ENCODE results near the gene QRSL1.
"Not testable (repeated sequence)": the region's sequence is repeated elsewhere in the genome, so short reads cannot be mapped to it uniquely, and the experiment has no call there.

QRSL1 gene

GRCh38 chr6:106674541-106675229, 45.3 kb downstream of the QRSL1 start:
- no peak for DNase-seq (ENCODE audit: low read depth, low spot score)

- DNase-seq (ENCODE audit: low read depth, low spot score) = no peak
Measured at GRCh38 chr6:106677282-106677681, 47.9 kb downstream of the QRSL1 start.

- no peak for DNase-seq (ENCODE audit: low read depth, low spot score)
Measured at GRCh38 chr6:106684011-106684410, 54.6 kb downstream of the QRSL1 start.

GRCh38 chr6:106685833-106686232, 56.5 kb downstream of the QRSL1 start:
- DNase-seq (ENCODE audit: low read depth, low spot score) = no peak

GRCh38 chr6:106688177-106688951, 59.0 kb downstream of the QRSL1 start:
- peak; percentile 36 for DNase-seq (ENCODE audit: low read depth, low spot score)

GRCh38 chr6:106692112-106692818, 62.9 kb downstream of the QRSL1 start:
- peak; percentile 94 for DNase-seq (ENCODE audit: low read depth, low spot score)

GRCh38 chr6:106692819-106693208, 63.4 kb downstream of the QRSL1 start:
- DNase-seq (ENCODE audit: low read depth, low spot score) = no peak

- peak; percentile 31 for DNase-seq (ENCODE audit: low read depth, low spot score)
Measured at GRCh38 chr6:106693418-106693817, 64.0 kb downstream of the QRSL1 start.

- no peak for DNase-seq (ENCODE audit: low read depth, low spot score)
Measured at GRCh38 chr6:106694343-106694742, 65.0 kb downstream of the QRSL1 start.

- DNase-seq (ENCODE audit: low read depth, low spot score) = no peak
Measured at GRCh38 chr6:106700581-106700980, 71.2 kb downstream of the QRSL1 start.

GRCh38 chr6:106701201-106701600, 71.8 kb downstream of the QRSL1 start:
- not testable (repeated sequence) for DNase-seq (ENCODE audit: low read depth, low spot score)

- no peak for DNase-seq (ENCODE audit: low read depth, low spot score)
Measured at GRCh38 chr6:106702046-106702445, 72.7 kb downstream of the QRSL1 start.

GRCh38 chr6:106702451-106703110, 73.2 kb downstream of the QRSL1 start:
- no peak for DNase-seq (ENCODE audit: low read depth, low spot score)

GRCh38 chr6:106704327-106704726, 74.9 kb downstream of the QRSL1 start:
- DNase-seq (ENCODE audit: low read depth, low spot score) = no peak

- DNase-seq (ENCODE audit: low read depth, low spot score) = no peak
Measured at GRCh38 chr6:106705156-106705555, 75.8 kb downstream of the QRSL1 start.

GRCh38 chr6:106710580-106710979, 81.2 kb downstream of the QRSL1 start:
- no peak for DNase-seq (ENCODE audit: low read depth, low spot score)

- no peak for DNase-seq (ENCODE audit: low read depth, low spot score)
Measured at GRCh38 chr6:106714281-106714680, 84.9 kb downstream of the QRSL1 start.

- no peak for DNase-seq (ENCODE audit: low read depth, low spot score)
Measured at GRCh38 chr6:106715922-106716321, 86.5 kb downstream of the QRSL1 start.

- DNase-seq (ENCODE audit: low read depth, low spot score) = no peak
Measured at GRCh38 chr6:106716966-106717365, 87.6 kb downstream of the QRSL1 start.
